SU-DHL-6 (cell line): ENCODE data around the gene SVIL.

Experiments used
- EZH2phosphoT487 ChIP-seq: fragments of 200-600 bp; sonication (generic), shearing (Covaris generic); conservative IDR thresholded peaks from 2 replicates; pipeline ENCODE4 v1.6.1; 2018; ENCODE audit warnings: mild to moderate bottlenecking, antibody characterized with exemption, low read length, moderate library complexity, mixed read lengths
- TF ChIP-seq, protein P1 (sequence below): fragments of 200-600 bp; sonication (generic); IDR thresholded peaks from one replicate; pipeline ENCODE4 v1.5.1; 2017; ENCODE audit warnings: antibody characterized with exemption, mild to moderate bottlenecking, low read length, moderate library complexity; ENCODE audit not compliant: insufficient read depth, poor library complexity, severe bottlenecking

DNA sequence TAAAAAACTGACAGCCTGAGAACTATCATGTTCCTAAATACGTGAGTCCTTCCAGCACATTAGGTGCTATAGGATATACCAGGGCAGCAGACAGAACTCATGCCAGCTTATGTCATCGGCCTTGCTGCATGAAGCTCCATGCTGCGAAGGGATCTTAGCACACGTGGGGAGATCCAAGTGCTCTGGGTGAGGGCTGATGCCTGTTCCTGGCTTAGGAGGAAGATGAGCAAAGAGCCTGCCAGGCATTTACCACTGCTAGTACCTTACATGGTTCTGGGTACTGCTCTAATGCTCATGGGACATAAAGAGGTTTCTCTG lies 43.2 kb downstream of the SVIL start:
- TF ChIP-seq, protein P1, sequence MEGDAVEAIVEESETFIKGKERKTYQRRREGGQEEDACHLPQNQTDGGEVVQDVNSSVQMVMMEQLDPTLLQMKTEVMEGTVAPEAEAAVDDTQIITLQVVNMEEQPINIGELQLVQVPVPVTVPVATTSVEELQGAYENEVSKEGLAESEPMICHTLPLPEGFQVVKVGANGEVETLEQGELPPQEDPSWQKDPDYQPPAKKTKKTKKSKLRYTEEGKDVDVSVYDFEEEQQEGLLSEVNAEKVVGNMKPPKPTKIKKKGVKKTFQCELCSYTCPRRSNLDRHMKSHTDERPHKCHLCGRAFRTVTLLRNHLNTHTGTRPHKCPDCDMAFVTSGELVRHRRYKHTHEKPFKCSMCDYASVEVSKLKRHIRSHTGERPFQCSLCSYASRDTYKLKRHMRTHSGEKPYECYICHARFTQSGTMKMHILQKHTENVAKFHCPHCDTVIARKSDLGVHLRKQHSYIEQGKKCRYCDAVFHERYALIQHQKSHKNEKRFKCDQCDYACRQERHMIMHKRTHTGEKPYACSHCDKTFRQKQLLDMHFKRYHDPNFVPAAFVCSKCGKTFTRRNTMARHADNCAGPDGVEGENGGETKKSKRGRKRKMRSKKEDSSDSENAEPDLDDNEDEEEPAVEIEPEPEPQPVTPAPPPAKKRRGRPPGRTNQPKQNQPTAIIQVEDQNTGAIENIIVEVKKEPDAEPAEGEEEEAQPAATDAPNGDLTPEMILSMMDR, result no peak
- TF ChIP-seq EZH2phosphoT487, result no peak
